RCC 7860 (cell line): ENCODE results near the gene DNAH8.

Experiments used
- DNase-seq: peaks from one replicate; pipeline ENCODE4 v3.0.0-alpha.2; 2015; ENCODE audit warnings: low spot score
- FAIRE-seq: peaks from 2 replicates; lab custom pipeline; 2012; peaks lifted over from hg19 to GRCh38; lab: Jason Lieb, UNC

DNAH8 gene

DNA sequence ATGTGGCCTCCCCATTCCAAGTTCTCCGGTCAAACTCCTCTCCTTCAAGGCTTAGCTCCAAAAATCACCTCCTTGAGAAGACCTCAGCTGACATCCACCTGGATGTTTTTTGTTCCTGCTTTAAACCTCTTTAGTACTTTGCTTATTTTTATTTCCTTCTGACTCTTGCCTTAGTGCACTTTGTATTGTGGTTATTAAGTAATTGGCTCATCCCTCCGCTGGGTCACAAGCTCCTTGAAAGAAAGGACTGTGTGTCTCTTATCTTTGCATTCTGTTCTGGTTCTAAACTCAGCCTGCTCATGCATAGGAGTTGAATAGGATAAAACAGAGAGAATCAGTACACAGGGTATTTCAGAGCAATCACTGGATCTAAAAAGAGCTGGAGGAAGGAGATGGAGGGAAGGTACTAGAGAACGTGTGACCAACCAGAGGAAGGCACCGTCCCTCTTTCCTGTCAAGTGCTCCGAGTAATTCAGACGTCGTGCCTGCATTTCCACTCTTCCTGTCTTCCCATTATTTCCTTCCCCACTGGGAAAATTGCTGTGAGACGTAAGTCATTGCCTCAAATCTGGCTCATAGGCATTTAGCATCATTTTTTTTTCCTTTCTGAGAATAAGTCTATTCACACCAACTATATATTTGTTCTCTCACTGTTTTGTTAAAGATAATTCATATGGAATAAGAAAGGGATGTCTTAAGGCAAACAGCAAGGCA is 273.8 kb downstream of the DNAH8 start:
- DNase-seq = no peak
- no peak for FAIRE-seq

DNA sequence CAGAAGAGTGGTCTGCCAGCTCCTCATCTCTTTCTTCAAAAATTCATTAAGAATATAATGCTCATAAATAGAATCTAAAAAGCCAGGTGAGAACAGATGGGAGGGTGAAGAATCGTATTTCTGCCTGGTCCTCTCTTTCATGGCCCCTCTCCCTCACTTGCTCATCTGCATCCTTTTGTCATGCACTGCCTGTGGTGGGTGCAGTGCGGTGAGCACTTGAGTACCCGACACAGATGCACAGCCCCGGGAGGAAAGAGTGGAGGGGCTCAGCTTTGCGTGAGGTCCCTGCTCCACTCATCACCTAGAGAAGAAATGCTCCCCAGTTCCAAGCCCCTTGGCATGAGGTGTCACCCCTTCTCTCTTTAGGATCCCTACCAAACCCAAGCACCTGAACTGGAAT is 275.4 kb downstream of the DNAH8 start:
- FAIRE-seq (no peak), DNase-seq (no peak)

DNA sequence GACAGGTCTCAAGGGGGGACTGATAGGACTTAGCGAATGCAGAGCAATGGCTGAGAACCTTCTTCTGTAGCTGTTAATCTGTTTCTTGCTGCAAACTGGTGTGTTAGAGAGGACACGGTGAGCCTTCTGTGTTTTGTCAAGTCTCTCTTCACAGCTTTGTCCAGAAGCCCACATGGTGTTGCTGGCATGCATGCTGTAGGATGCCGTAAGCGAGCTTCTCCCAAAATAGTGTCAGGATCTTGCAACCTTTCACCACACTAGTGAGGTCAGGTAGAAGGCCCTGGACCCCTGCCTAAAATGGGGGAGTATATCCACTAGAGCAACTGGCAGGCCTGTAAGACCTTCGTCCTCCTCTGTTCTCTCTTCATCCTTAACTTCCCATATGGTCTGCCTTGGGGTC is 281.6 kb downstream of the DNAH8 start:
- DNase-seq (no peak), FAIRE-seq (no peak)

DNA sequence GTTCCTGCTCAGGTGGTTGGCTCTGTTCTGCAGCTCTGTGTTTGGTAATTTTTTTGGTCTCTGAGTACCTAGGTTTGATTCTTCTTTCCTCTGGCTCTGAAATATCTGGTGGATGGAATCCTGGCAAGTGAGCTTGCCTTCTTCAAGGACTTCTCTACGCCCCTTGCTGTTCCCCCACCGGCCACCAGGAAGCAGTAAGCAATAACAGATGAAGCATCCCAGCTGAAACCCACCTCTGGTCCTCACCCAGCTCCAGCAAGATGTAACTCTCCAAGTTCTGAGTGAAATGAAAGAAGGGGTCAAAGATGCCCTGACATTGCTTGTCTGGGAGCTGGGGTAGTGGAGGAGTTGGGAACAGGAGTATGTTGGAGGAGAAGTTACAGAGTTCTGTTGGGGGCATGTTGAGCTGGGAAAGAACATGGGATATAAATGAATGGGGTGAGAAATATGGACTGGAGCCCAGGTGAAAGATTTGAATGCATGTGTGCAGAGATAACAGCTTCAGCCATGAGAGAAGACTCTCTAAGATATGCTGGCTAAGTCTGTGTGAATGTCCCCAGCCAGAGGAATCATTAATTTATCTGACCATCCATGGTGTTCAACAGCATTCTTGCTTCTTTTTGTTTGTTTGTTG is 282.1 kb downstream of the DNAH8 start:
- DNase-seq (no peak), FAIRE-seq (no peak)

DNA sequence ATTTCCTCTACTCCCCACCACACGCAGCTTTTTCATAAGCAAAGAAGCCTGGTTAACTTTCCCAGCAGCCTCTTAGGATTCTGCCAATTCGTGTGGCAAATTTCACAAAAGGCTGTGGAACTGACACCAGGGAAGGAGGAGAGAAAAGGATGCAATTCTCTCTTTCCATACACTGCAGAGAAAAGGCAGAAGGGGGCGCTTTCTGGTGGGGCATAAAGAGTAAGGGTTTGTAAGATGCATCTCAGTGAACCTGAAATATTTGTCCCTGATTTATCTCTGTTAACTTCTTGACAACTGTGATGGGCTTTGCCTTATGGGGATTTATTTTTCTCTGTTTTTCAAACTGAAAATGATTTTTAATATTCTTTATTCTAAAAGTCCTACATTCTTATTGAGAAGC is 288.0 kb downstream of the DNAH8 start:
- FAIRE-seq (no peak), DNase-seq (no peak)

DNA sequence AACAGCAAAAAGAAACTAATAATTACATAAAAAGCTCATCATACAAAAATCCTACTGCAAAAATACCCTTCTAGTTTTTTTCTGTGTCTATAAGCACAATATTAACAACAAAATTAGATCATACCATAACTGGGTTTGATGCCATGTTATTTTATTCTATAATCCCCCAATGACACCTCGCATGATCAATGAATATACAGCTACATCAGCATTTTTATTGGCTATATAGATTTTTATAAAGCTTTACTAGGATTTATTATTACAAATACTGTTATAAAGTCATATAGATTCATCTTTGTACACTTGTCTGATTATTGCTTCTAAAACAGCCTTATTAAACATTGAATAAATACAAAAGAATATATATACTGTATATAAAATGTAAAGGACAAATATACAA is 288.4 kb downstream of the DNAH8 start:
- DNase-seq = no peak
- FAIRE-seq = no peak

DNA sequence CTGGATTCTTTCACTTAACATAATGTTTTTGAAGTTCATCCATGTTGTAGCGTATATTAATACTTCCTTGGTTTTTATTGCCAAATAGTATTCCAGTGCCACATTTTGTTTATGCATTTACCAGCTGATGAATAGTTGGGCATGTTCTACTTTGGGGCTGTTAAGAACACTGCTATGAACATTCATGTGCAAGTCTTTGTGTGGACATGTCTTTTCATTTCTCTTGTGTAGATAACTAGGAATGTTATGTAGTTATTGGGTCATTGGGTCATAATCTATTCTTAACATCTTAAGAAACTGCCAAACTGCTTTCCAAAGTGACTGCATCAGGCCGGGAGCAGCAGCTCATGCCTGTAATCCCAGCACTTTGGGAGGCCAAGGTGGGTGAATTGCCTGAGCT is 289.7 kb downstream of the DNAH8 start:
- FAIRE-seq (no peak), DNase-seq (no peak)

DNA sequence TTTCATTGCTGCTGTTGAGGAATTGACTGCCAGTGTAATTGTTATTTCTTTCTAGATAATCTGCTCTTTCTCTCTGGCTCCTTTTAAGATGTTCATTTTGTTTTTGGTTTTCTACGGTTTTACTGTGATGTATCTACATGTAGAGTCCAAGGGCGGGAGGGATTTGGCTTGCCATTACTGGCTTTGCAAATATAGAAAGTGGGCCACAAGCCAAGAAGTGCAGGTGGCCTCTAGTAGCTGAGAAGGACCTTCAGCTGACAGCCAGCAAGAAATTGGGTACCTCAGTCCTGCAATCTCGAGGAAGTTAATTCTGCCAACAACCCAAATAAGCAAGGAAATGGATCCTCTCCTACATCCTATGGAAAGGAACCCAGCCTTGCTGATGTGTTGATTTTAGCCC is 290.7 kb downstream of the DNAH8 start:
- FAIRE-seq (no peak), DNase-seq (no peak)

DNA sequence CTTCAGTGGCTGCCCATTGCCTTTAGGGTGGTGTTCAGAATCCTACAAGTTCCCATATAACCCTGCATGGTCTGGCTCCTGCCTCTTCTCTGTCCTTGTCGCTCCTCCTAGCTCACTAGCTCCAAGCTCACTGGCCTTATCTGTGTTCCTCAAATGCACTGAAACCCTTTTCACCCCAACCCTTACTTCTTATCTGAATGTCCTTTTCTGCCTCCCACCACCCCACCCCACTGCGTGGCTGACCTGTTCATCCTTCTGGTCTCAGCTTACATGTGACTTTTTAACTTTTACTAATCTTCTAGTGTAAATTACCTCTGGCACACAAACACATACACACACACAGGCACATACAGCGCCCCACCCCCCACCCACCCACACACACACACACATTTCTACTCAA is 292.5 kb downstream of the DNAH8 start:
- DNase-seq = no peak
- FAIRE-seq = no peak

DNA sequence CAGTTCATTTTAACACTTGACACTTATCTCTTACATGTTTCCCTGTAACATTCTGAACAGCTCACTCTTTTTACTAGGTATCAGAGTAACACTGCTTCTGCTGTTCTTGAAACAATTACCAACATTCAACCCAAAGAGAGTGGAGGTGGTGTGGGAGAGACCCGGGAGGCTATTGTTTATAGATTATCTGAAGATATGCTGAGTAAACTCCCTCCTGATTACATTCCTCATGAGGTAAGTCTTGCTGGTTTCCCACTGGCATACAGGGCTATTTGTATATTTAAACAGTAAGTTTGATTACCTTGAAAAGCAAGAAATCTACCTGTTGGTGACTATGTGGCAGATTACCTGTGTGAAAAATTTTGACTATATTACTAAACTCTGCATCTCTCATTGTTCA is 293.6 kb downstream of the DNAH8 start:
- FAIRE-seq (no peak), DNase-seq (no peak)

DNA sequence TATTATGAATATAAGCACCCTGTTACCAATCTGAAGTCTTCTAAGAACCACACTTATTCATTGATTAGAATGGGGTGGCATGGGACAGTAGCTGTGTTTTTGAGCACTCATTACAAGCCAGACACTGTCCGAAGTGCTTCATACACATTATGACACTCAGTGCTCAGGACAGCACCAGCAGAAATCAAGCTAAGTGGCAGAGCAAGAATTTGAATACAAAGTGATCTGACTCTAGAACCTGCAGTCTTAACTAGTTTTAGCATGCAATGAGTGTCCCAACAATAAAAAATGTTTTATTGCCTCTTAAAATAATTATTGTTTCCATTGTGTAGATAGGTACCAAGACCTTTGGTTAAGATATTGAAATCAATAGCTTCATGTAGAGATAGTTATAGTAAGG is 294.4 kb downstream of the DNAH8 start:
- FAIRE-seq (no peak), DNase-seq (no peak)

DNA sequence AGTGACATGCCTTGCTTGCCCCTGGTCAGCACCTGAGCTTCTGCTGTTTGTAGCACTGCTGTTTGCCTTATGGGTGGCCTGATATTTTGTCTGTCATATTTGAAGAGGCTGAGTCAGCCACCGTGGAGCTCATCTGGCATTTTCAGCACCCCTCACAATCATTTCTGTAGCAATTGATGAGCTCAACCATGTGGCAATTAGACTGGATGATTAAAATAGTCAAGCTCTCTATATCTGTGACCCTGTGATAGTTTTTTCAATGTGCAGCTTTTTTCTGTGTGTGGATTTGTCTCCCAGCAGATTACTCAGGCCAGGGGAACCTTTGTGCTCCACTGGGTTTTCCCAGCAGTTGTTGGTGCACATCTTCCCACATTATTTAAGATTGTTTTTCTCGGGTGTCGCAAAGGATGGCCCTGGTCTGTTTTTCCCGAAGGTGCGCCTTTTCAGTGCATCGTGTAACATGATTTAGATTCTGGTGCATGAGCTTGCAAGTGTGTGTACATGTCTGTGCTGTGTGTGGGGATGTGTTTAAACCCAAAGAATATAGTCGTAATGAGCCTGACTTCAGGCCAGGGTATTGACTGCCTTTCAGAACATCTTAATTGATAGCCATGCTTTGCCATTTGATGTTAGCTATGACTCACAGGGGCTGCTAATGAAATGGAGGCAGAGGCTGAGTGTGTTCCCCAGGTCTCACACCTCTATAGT is 301.9 kb downstream of the DNAH8 start:
- DNase-seq (no peak), FAIRE-seq (no peak)

DNA sequence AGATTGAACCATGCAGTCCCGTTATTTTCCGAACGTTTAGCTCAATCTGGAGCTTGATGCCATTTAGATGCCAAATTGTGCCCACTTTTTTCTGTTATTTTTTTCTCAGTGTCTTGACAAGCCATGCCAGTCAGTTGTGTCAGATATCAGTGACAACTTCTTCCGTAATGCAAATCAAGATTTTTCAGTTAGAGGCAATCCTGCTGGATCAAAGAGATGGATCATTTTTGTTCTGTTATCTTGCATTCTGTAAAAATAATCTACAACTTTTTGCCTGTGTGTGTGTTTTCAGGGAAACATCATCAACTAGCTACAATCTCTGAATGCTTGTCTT is 302.4 kb downstream of the DNAH8 start:
- no peak for DNase-seq
- no peak for FAIRE-seq

DNA sequence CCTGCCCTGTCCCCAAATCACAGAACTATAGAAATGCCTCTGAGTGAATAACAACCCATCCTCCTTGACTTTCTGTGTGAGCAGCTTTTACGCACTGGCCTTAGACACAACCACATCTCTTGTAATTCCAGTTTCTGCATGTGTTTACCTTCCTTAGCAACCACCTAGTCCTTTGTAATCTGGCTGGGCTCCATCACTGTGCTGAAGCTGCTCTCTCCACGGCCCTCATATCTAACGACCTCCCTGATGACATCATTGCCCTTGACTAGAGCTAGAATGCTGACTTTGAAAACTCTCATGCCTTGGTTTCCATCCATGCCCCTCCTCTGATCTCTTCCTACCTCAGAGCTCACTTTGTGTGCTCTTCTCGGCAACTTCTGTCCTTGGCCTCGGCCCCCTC is 303.0 kb downstream of the DNAH8 start:
- no peak for FAIRE-seq
- DNase-seq = no peak

DNA sequence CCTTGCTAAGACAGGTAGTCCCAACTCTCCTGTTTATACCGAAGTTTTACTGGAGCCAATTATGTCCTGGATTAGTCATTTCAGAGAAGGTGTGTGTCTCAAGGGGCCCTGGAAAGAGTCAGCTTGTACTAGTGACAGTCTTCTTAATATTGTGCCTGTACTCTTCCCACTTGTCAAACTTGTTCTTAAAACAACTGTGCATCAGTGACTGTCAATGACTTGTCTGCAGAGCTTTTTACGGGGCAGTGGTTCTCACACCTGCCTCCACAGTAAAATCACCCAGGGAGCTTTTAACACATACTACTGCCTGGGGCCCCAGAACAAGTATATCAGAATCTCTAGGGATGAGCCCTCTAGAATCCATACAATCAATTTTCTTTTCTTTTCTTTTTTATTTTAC is 305.0 kb downstream of the DNAH8 start:
- no peak for DNase-seq
- FAIRE-seq = no peak

DNA sequence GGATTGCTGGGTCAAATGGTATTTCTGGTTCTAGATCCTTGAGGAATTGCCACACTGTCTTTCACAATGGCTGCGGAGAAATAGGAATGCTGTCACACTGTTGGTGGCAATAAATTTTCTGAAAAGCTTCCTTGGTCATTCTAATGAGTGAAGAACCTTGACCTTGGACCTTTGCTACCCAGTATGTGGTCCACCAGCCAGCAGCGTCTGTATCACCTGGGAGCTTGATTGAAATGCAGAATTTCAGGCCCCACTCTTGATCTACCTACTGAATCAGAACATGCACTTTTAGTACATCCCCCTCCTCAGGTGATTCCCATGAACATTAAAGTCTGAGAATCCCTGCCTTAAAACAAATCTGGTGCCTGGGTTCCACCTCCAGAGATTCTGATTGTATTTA is 305.9 kb downstream of the DNAH8 start:
- no peak for DNase-seq

DNA sequence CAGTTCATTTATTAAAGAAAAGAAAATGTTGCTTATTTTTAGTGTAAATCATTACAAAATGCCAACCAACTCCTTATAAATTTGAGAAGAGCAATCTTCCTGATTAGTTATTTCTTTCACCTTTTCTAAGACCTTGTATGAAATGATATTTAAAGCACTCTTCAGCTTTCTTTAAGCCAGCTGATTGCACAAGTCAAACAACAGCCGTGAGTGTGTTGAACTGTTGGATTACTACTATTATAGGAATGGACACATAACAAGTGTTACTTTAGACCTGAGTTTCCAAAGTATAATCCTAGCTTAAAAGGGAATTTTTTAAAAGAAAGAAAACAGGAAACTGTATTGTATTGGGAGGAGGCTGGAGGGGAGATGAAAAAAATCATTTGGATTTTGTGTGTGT is 306.7 kb downstream of the DNAH8 start:
- DNase-seq = no peak

More for the DNA sequence above, 305.9 kb downstream of the DNAH8 start:
- FAIRE-seq = no peak

DNA sequence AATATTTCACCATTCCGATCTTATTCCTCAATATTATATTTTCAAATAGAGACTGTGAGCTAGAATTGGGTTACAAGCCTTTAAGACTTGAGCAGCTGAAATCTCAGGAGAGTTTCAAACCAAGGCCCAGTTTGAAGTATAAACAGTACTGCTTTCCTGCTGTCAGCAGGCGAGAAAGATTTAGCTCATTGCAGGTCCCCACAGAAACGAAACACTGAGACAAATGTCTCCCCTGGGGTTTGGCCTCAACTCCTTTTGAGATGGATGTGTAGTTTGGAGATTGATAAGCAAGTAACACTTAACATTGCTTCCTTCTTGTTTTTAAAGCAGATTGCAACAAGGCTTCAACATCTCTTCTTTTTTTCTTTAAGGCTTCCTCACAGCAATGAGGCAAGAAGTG is 311.1 kb downstream of the DNAH8 start:
- DNase-seq = no peak
- no peak for FAIRE-seq

More for the DNA sequence above, 306.7 kb downstream of the DNAH8 start:
- no peak for FAIRE-seq

DNA sequence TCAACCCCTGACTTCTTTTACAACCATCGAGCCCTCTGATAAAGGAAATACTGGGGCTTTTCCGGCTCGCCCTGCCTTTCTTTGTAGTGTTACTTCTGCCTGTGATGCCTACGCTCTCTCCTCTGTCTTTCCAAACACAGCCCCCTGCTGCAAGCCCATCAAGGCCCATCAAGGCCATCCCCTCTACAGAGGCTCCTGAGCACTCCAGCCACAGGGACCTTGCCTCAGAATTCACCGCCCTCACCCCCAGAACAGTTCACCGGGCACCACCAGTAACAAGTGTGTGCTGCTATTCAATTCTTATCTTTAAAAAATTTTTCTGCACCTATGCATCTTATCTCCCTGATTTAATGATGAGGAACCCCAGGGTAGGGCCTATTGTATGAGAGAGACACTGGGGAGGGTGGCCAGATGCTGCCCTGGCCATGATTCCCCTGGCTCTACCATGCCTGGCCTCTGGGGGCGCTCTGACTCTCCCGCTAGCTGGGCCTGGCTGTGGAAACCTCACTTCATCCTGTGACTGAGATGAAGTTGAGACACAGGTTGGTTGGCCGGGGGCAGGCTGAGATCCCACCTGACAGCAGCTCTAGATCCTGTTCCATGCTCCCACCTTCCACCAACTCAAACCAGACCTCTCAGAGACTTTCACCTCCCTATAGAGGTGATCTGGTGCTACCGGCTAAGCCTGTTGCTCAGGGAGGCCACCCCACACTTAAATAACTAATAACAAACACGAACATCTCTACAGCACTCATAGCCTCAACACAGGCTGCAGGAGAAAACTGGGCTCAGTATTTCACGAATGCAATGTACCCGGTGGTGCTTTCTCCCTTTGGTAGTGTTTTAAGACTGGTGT is 314.3 kb downstream of the DNAH8 start:
- DNase-seq (no peak), FAIRE-seq (no peak)

DNA sequence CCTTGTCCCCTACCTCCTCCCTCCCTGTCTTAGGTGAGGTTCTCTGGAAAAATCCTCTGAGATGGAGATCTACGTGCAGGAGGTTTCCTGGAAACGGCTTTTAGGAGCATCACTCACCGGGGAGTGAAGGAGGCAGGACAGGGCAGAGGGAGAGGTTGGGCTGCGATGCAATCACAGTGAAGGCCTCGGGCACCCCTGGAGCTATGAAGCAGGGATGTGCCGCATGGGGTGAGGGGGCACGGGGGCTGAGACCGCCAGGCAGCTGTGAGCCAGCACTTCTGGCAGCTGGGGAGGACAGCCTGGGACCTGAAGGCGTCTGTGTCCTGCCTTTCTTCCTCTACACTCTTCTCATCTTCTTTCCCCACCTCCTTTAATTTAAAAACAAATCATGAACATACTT is 320.6 kb downstream of the DNAH8 start:
- FAIRE-seq (no peak), DNase-seq (no peak)

DNA sequence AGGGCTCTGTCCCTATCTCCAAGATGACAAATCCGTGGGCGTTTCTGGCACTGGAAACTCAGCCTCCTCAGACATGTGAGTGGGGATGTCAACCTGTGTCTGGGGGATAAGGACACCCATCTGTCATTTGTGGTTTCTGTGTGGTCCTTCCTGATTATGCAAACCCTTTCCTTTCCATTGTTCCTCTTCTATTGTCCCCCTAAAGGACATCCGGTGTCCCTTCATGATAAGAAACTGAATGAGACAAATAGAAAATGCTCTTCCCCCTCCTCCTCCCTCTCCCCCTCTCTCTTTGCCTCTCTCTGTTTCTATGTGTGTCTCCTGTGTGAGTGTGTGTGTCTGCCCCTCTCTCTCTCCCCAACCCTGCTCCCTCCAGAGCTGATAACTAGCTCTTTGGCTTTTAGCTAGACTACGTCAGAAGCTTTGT is 322.0 kb downstream of the DNAH8 start:
- DNase-seq (no peak), FAIRE-seq (no peak)
